ENCODE data around the gene EPHB1.

The EPHB1 gene

GRCh38 chr3:135081856-135082434, 286.9 kb downstream of the EPHB1 start:
- Histone ChIP-seq H3K36me3 (ENCODE audit: control insufficient read depth, insufficient read depth, low read length) (no peaks in the 10 kb centered on the region), H3K4me1 (ENCODE audit: control insufficient read depth, insufficient read depth, low read length) (no peaks in the 10 kb centered on the region), H3K9me3 (ENCODE audit: control insufficient read depth, low read length) (no peaks in the 10 kb centered on the region), H3K27ac (ENCODE audit: insufficient read depth, low read depth, low read length, poor library complexity, severe bottlenecking) (no peak overlapping the region), H3K27me3 (ENCODE audit: control insufficient read depth, insufficient read depth, low read length, poor library complexity, severe bottlenecking) (no peaks in the 10 kb centered on the region), H3K4me3 (ENCODE audit: insufficient read depth, low read depth, low read length) (no peak overlapping the region)
- 90 to 93% methylated on average over 5 of the region's 5 CpGs for WGBS, 2 experiments

GRCh38 chr3:135082706-135083105, 287.6 kb downstream of the EPHB1 start:
- H3K36me3 ChIP-seq (ENCODE audit: control insufficient read depth, insufficient read depth, low read length) = no peaks in the 10 kb centered on the region
- H3K27ac ChIP-seq (ENCODE audit: insufficient read depth, low read depth, low read length, poor library complexity, severe bottlenecking) = no peak overlapping the region
- no peaks in the 10 kb centered on the region for H3K27me3 ChIP-seq (ENCODE audit: control insufficient read depth, insufficient read depth, low read length, poor library complexity, severe bottlenecking)
- H3K4me3 ChIP-seq (ENCODE audit: insufficient read depth, low read depth, low read length) = no peak overlapping the region
- H3K4me1 ChIP-seq (ENCODE audit: control insufficient read depth, insufficient read depth, low read length) = no peaks in the 10 kb centered on the region
- WGBS, 2 experiments = 84 to 85% methylated on average over 7 of the region's 7 CpGs
- no peaks in the 10 kb centered on the region for H3K9me3 ChIP-seq (ENCODE audit: control insufficient read depth, low read length)

GRCh38 chr3:135083179-135083578, 288.1 kb downstream of the EPHB1 start:
- Histone ChIP-seq H3K27me3 (ENCODE audit: control insufficient read depth, insufficient read depth, low read length, poor library complexity, severe bottlenecking) (no peaks in the 10 kb centered on the region), H3K4me1 (ENCODE audit: control insufficient read depth, insufficient read depth, low read length) (no peaks in the 10 kb centered on the region), H3K27ac (ENCODE audit: insufficient read depth, low read depth, low read length, poor library complexity, severe bottlenecking) (no peak overlapping the region), H3K9me3 (ENCODE audit: control insufficient read depth, low read length) (no peaks in the 10 kb centered on the region), H3K36me3 (ENCODE audit: control insufficient read depth, insufficient read depth, low read length) (no peaks in the 10 kb centered on the region), H3K4me3 (ENCODE audit: insufficient read depth, low read depth, low read length) (no peak overlapping the region)
- 76 to 79% methylated on average over 1 of the region's 1 CpG for WGBS, 2 experiments

- Histone ChIP-seq H3K36me3 (ENCODE audit: control insufficient read depth, insufficient read depth, low read length) (no peaks in the 10 kb centered on the region), H3K27ac (ENCODE audit: insufficient read depth, low read depth, low read length, poor library complexity, severe bottlenecking) (no peak overlapping the region), H3K4me1 (ENCODE audit: control insufficient read depth, insufficient read depth, low read length) (no peaks in the 10 kb centered on the region), H3K9me3 (ENCODE audit: control insufficient read depth, low read length) (no peaks in the 10 kb centered on the region), H3K4me3 (ENCODE audit: insufficient read depth, low read depth, low read length) (no peak overlapping the region), H3K27me3 (ENCODE audit: control insufficient read depth, insufficient read depth, low read length, poor library complexity, severe bottlenecking) (no peaks in the 10 kb centered on the region)
- 75 to 96% methylated on average over 1 of the region's 1 CpG for WGBS, 2 experiments
These were observed 288.7 kb downstream of the EPHB1 start for GRCh38 chr3:135083756-135084155.

- Histone ChIP-seq H3K4me3 (ENCODE audit: insufficient read depth, low read depth, low read length) (no peak overlapping the region), H3K9me3 (ENCODE audit: control insufficient read depth, low read length) (no peaks in the 10 kb centered on the region), H3K27me3 (ENCODE audit: control insufficient read depth, insufficient read depth, low read length, poor library complexity, severe bottlenecking) (no peaks in the 10 kb centered on the region), H3K36me3 (ENCODE audit: control insufficient read depth, insufficient read depth, low read length) (no peaks in the 10 kb centered on the region), H3K27ac (ENCODE audit: insufficient read depth, low read depth, low read length, poor library complexity, severe bottlenecking) (no peak overlapping the region), H3K4me1 (ENCODE audit: control insufficient read depth, insufficient read depth, low read length) (no peaks in the 10 kb centered on the region)
- 81% methylated on average over 6 to 7 of the region's 7 CpGs for WGBS, 2 experiments
These were observed 289.3 kb downstream of the EPHB1 start for GRCh38 chr3:135084405-135084804.

GRCh38 chr3:135084976-135085375, 289.9 kb downstream of the EPHB1 start:
- H3K4me3 ChIP-seq (ENCODE audit: insufficient read depth, low read depth, low read length) = no peak overlapping the region
- H3K27ac ChIP-seq (ENCODE audit: insufficient read depth, low read depth, low read length, poor library complexity, severe bottlenecking) = no peak overlapping the region
- no peaks in the 10 kb centered on the region for H3K4me1 ChIP-seq (ENCODE audit: control insufficient read depth, insufficient read depth, low read length)
- 92 to 93% methylated on average over 3 of the region's 3 CpGs for WGBS, 2 experiments
- H3K36me3 ChIP-seq (ENCODE audit: control insufficient read depth, insufficient read depth, low read length) = no peaks in the 10 kb centered on the region
- no peaks in the 10 kb centered on the region for H3K27me3 ChIP-seq (ENCODE audit: control insufficient read depth, insufficient read depth, low read length, poor library complexity, severe bottlenecking)
- no peaks in the 10 kb centered on the region for H3K9me3 ChIP-seq (ENCODE audit: control insufficient read depth, low read length)

- no peaks in the 10 kb centered on the region for H3K36me3 ChIP-seq (ENCODE audit: control insufficient read depth, insufficient read depth, low read length)
- no peaks in the 10 kb centered on the region for H3K4me1 ChIP-seq (ENCODE audit: control insufficient read depth, insufficient read depth, low read length)
- H3K27ac ChIP-seq (ENCODE audit: insufficient read depth, low read depth, low read length, poor library complexity, severe bottlenecking) = no peak overlapping the region
- 86 to 91% methylated on average over 4 to 5 of the region's 6 CpGs for WGBS, 2 experiments
- no peak overlapping the region for H3K4me3 ChIP-seq (ENCODE audit: insufficient read depth, low read depth, low read length)
- no peaks in the 10 kb centered on the region for H3K27me3 ChIP-seq (ENCODE audit: control insufficient read depth, insufficient read depth, low read length, poor library complexity, severe bottlenecking)
- no peaks in the 10 kb centered on the region for H3K9me3 ChIP-seq (ENCODE audit: control insufficient read depth, low read length)
These were observed 290.8 kb downstream of the EPHB1 start for GRCh38 chr3:135085652-135086436.

- 85 to 87% methylated on average over 2 of the region's 2 CpGs for WGBS, 2 experiments
- H3K27me3 ChIP-seq (ENCODE audit: control insufficient read depth, insufficient read depth, low read length, poor library complexity, severe bottlenecking) = no peaks in the 10 kb centered on the region
- H3K4me3 ChIP-seq (ENCODE audit: insufficient read depth, low read depth, low read length) = no peak overlapping the region
- H3K27ac ChIP-seq (ENCODE audit: insufficient read depth, low read depth, low read length, poor library complexity, severe bottlenecking) = no peak overlapping the region
- H3K4me1 ChIP-seq (ENCODE audit: control insufficient read depth, insufficient read depth, low read length) = no peaks in the 10 kb centered on the region
- H3K36me3 ChIP-seq (ENCODE audit: control insufficient read depth, insufficient read depth, low read length) = no peaks in the 10 kb centered on the region
- no peaks in the 10 kb centered on the region for H3K9me3 ChIP-seq (ENCODE audit: control insufficient read depth, low read length)
These were observed 292.7 kb downstream of the EPHB1 start for GRCh38 chr3:135087782-135088181.

GRCh38 chr3:135089451-135089850, 294.4 kb downstream of the EPHB1 start:
- WGBS, 2 experiments = 91 to 92% methylated on average over 5 of the region's 5 CpGs
- Histone ChIP-seq H3K4me1 (ENCODE audit: control insufficient read depth, insufficient read depth, low read length) (no peaks in the 10 kb centered on the region), H3K27ac (ENCODE audit: insufficient read depth, low read depth, low read length, poor library complexity, severe bottlenecking) (no peak overlapping the region), H3K36me3 (ENCODE audit: control insufficient read depth, insufficient read depth, low read length) (no peaks in the 10 kb centered on the region), H3K4me3 (ENCODE audit: insufficient read depth, low read depth, low read length) (no peak overlapping the region), H3K27me3 (ENCODE audit: control insufficient read depth, insufficient read depth, low read length, poor library complexity, severe bottlenecking) (no peaks in the 10 kb centered on the region), H3K9me3 (ENCODE audit: control insufficient read depth, low read length) (no peaks in the 10 kb centered on the region)

GRCh38 chr3:135090020-135090717, 295.1 kb downstream of the EPHB1 start:
- 95 to 98% methylated on average over 2 of the region's 2 CpGs for WGBS, 2 experiments

More at GRCh38 chr3:135090020-135090717, 295.1 kb downstream of the EPHB1 start:
- Histone ChIP-seq H3K9me3 (ENCODE audit: control insufficient read depth, low read length) (no peaks in the 10 kb centered on the region), H3K4me1 (ENCODE audit: control insufficient read depth, insufficient read depth, low read length) (no peaks in the 10 kb centered on the region), H3K27ac (ENCODE audit: insufficient read depth, low read depth, low read length, poor library complexity, severe bottlenecking) (no peak overlapping the region), H3K36me3 (ENCODE audit: control insufficient read depth, insufficient read depth, low read length) (no peaks in the 10 kb centered on the region), H3K4me3 (ENCODE audit: insufficient read depth, low read depth, low read length) (no peak overlapping the region), H3K27me3 (ENCODE audit: control insufficient read depth, insufficient read depth, low read length, poor library complexity, severe bottlenecking) (no peaks in the 10 kb centered on the region)
